Gastroesophageal sphincter (tissue), 3 donors: ENCODE data around the gene AKR1A1.

Source experiments
- POLR2AphosphoS5 ChIP-seq: sonication (generic); formaldehyde crosslinking; IDR thresholded peaks from one replicate; pipeline ENCODE4 v1.6.1; 2017; ENCODE audit warnings: antibody characterized with exemption
- TF ChIP-seq, protein P1 (sequence below), 4 experiments: fragments of 200-600 bp in 2 of 4; fragments of 450-650 bp in 2 of 4; sonication (generic) in 1 of 4; IDR thresholded peaks; one replicate each; pipeline ENCODE4 v1.5.1; 2017 to 2019; ENCODE audit warnings: antibody characterized with exemption in 4 of 4, mild to moderate bottlenecking in 2 of 4, moderate library complexity in 2 of 4

DNA sequence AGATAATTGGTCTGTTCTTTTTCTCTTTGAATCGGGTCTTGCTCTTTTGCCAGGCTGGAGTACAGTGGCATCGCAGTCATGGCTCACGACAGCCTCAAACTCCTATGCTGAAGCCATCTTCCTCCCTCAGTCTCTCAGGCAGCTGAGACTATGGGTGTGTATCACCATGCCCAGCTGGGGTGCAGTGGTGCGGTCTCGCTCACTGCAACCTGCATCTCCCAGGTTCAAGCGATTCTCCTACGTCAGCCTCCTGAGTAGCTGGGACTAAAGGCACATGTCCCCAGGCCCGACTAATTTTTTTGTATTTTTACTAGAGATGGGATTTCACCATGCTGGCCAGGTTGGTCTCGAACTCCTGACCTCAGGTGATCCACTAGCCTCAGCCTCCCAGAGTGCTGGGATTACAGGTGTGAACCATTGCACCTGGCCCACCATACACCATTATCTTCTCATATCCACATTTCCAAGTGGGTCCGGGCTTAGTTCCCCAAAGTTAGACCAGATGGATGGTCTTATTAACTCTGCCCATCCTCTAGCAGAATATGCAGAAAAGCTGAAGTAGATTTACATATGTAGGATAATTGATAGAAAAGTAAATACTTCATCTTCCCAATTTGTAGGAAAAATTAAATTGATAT is 60.1 kb downstream of the AKR1A1 start:
- no peak for TF ChIP-seq POLR2AphosphoS5
- TF ChIP-seq, protein P1, sequence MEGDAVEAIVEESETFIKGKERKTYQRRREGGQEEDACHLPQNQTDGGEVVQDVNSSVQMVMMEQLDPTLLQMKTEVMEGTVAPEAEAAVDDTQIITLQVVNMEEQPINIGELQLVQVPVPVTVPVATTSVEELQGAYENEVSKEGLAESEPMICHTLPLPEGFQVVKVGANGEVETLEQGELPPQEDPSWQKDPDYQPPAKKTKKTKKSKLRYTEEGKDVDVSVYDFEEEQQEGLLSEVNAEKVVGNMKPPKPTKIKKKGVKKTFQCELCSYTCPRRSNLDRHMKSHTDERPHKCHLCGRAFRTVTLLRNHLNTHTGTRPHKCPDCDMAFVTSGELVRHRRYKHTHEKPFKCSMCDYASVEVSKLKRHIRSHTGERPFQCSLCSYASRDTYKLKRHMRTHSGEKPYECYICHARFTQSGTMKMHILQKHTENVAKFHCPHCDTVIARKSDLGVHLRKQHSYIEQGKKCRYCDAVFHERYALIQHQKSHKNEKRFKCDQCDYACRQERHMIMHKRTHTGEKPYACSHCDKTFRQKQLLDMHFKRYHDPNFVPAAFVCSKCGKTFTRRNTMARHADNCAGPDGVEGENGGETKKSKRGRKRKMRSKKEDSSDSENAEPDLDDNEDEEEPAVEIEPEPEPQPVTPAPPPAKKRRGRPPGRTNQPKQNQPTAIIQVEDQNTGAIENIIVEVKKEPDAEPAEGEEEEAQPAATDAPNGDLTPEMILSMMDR (IDR thresholded peaks at IDR 0.05): no peak
